GM23338 (cell line): ENCODE data around the gene S100P. TPM values are rescaled to one million over a fixed set of nuclear protein-coding genes. Genes with fewer than 3 reads are reported as not detected.

ENCODE experiments used
- ATAC-seq: fragments of 200-7000 bp; cut with Tn5 transposase; 3 replicates; pipeline ENCODE4 v1.9.1; 2020
- DNase-seq: peaks from one replicate; pipeline ENCODE4 v3.0.0-alpha.2; 2015; ENCODE audit warnings: low spot score
- H2AFZ ChIP-seq: fragments of 200-600 bp; sonication (generic); 2 replicates; pipeline ENCODE4 v1.8.0; 2016; ENCODE audit warnings: antibody characterized with exemption, mild to moderate bottlenecking, moderate library complexity
- H3F3A ChIP-seq: fragments of 200-600 bp; sonication (generic); replicated peaks from 2 replicates; pipeline ENCODE4 v1.8.0; 2017; ENCODE audit warnings: antibody characterized with exemption, mixed run types, low read depth
- H3K27ac ChIP-seq: fragments of 200-600 bp; sonication (generic); 2 replicates; pipeline ENCODE4 v1.6.1; 2016; ENCODE audit warnings: low read depth
- H3K27me3 ChIP-seq: fragments of 200-600 bp; sonication (generic); 2 replicates; pipeline ENCODE4 v1.8.0; 2016; ENCODE audit warnings: mild to moderate bottlenecking, mixed run types, moderate library complexity; ENCODE audit not compliant: insufficient read depth
- H3K36me3 ChIP-seq: fragments of 200-600 bp; sonication (generic); 2 replicates; pipeline ENCODE4 v1.8.0; 2016; ENCODE audit warnings: mild to moderate bottlenecking; ENCODE audit not compliant: insufficient read depth
- H3K4me1 ChIP-seq: fragments of 200-600 bp; sonication (generic); 2 replicates; pipeline ENCODE4 v1.8.0; 2016; ENCODE audit warnings: mild to moderate bottlenecking, moderate library complexity; ENCODE audit not compliant: insufficient read depth
- H3K4me2 ChIP-seq: fragments of 200-600 bp; sonication (generic); 2 replicates; pipeline ENCODE4 v1.7.1; 2017; ENCODE audit warnings: mixed run types
- H3K4me3 ChIP-seq: fragments of 200-600 bp; sonication (generic); 2 replicates; pipeline ENCODE4 v1.6.1; 2016; ENCODE audit warnings: mixed run types
- H3K79me2 ChIP-seq: fragments of 200-600 bp; sonication (generic); replicated peaks from 2 replicates; pipeline ENCODE4 v1.8.0; 2017; ENCODE audit warnings: mild to moderate bottlenecking; ENCODE audit not compliant: insufficient read depth
- H3K9me2 ChIP-seq: fragments of 200-600 bp; sonication (generic); 2 replicates; pipeline ENCODE4 v1.8.0; 2017; ENCODE audit not compliant: insufficient read depth
- H4K20me1 ChIP-seq: fragments of 200-600 bp; sonication (generic); replicated peaks from 2 replicates; pipeline ENCODE4 v1.8.0; 2017; ENCODE audit warnings: mild to moderate bottlenecking; ENCODE audit not compliant: insufficient read depth
- H3K27ac Mint-ChIP-seq: 2 replicates; pipeline ENCODE4 v1.8.0; 2020; ENCODE audit warnings: inconsistent platforms, mild to moderate bottlenecking, moderate library complexity, mixed read lengths
- H3K27me3 Mint-ChIP-seq: 3 replicates; pipeline ENCODE4 v1.8.0; 2022; ENCODE audit warnings: low read depth, mild to moderate bottlenecking, moderate library complexity, mixed read lengths, inconsistent platforms; ENCODE audit not compliant: insufficient read depth, poor library complexity
- H3K36me3 Mint-ChIP-seq: 3 replicates; pipeline ENCODE4 v1.8.0; 2021; ENCODE audit warnings: low read depth, mild to moderate bottlenecking, inconsistent platforms, moderate library complexity, mixed read lengths
- H3K4me1 Mint-ChIP-seq: 3 replicates; pipeline ENCODE4 v1.8.0; 2020; ENCODE audit warnings: mild to moderate bottlenecking, inconsistent platforms, mixed read lengths
- H3K4me3 Mint-ChIP-seq: 3 replicates; pipeline ENCODE4 v1.8.0; 2021; ENCODE audit warnings: moderate library complexity, mild to moderate bottlenecking, inconsistent platforms, mixed read lengths
- H3K9me3 Mint-ChIP-seq: 3 replicates; pipeline ENCODE4 v1.8.0; 2020; ENCODE audit warnings: moderate library complexity, mild to moderate bottlenecking, inconsistent platforms, mixed read lengths
- CREB1 ChIP-seq: fragments of 250-450 bp; sonication (Bioruptor Pico); IDR thresholded peaks from 2 replicates; pipeline ENCODE4 v1.5.0; 2020; ENCODE audit warnings: low read depth, mild to moderate bottlenecking, moderate library complexity
- CTCF ChIP-seq, 2 experiments: fragments of 200-600 bp in 1 of 2; sonication (generic) in 1 of 2; conservative IDR thresholded peaks; 2 replicates each; pipeline versions ENCODE4 v1.5.1 to v1.6.1; 2016 to 2017; ENCODE audit warnings: antibody characterized with exemption in 2 of 2, low read depth in 2 of 2, mild to moderate bottlenecking in 2 of 2, moderate library complexity in 1 of 2
- ETS1 ChIP-seq: IDR thresholded peaks from 2 replicates; pipeline ENCODE4 v1.6.1; 2016; ENCODE audit warnings: antibody characterized with exemption
- EZH2 ChIP-seq: fragments of 200-600 bp; sonication (generic); IDR thresholded peaks from one replicate; pipeline ENCODE4 v1.8.0; 2017; ENCODE audit warnings: antibody characterized with exemption, mild to moderate bottlenecking, low read depth; ENCODE audit not compliant: unreplicated experiment
- EZH2phosphoT487 ChIP-seq: fragments of 200-600 bp; sonication (generic); IDR thresholded peaks from one replicate; pipeline ENCODE4 v1.8.1; 2018; ENCODE audit warnings: antibody characterized with exemption; ENCODE audit not compliant: unreplicated experiment
- JUNB ChIP-seq: IDR thresholded peaks from one replicate; pipeline ENCODE4 v1.6.1; 2016; ENCODE audit warnings: antibody characterized with exemption; ENCODE audit not compliant: unreplicated experiment
- POLR2AphosphoS5 ChIP-seq: IDR thresholded peaks from 2 replicates; pipeline ENCODE4 v1.6.1; 2016; ENCODE audit warnings: antibody characterized with exemption, low read depth
- STAT1 ChIP-seq: IDR thresholded peaks from one replicate; pipeline ENCODE4 v1.6.1; 2016; ENCODE audit warnings: antibody characterized with exemption; ENCODE audit not compliant: unreplicated experiment
- ZNF114 ChIP-seq: fragments of 250-450 bp; sonication (Bioruptor Pico); IDR thresholded peaks from 2 replicates; pipeline ENCODE4 v1.5.0; 2020; ENCODE audit warnings: mild to moderate bottlenecking, moderate library complexity
- ZNF462 ChIP-seq: fragments of 250-450 bp; sonication (Bioruptor Pico); IDR thresholded peaks from 2 replicates; pipeline ENCODE4 v1.5.0; 2020; ENCODE audit warnings: mild to moderate bottlenecking, moderate library complexity
- polyA plus RNA-seq: library from polyadenylated mRNA; unstranded; fragments of >200 nt; fragmentation: Nextera tagmentation; extraction: Ambion mirVana; gene quantifications from 2 replicates; pipeline ENCODE4 v1.2.1, GENCODE V29; 2016
- total RNA-seq: library from RNA; depleted of rRNA; stranded (reverse); fragments of >200 nt; shearing (Covaris generic); gene quantifications from 2 replicates; pipeline ENCODE4 v1.2.3, GENCODE V29; 2014

The S100P gene
- total and polyA plus RNA-seq, 2 experiments from 2014 or later: 0.32 TPM; not detected in 1

- Histone ChIP-seq H3K27ac (no peak overlapping the region), H2AFZ (peak overlapping the region; percentile 81), H3F3A (peaks cover 9% of the 10 kb centered on the region), H3K9me2 (no peaks in the 10 kb centered on the region), H3K79me2 (no peaks in the 10 kb centered on the region), H3K4me3 (no peak overlapping the region), H3K27me3 (no peaks in the 10 kb centered on the region), H4K20me1 (no peaks in the 10 kb centered on the region), H3K4me1 (no peaks in the 10 kb centered on the region; the same call in 1 of the 2 replicates), H3K4me2 (peak overlapping the region; percentile 65; the same call in 1 of the 2 replicates), H3K36me3 (no peaks in the 10 kb centered on the region)
- Mint-ChIP-seq H3K36me3 (no peaks in the 10 kb centered on the region), H3K4me3 (no peak overlapping the region), H3K4me1 (peaks cover 17% of the 10 kb centered on the region), H3K27ac (no peak overlapping the region), H3K9me3 (no peaks in the 10 kb centered on the region), H3K27me3 (peaks cover 11% of the 10 kb centered on the region)
- DNase-seq: no peak
- no peak for TF ChIP-seq ETS1
- peak in 1 of 2 experiments; percentile 23; a peak in 2 of 4 replicates for TF ChIP-seq CTCF (conservative IDR thresholded peaks at IDR 0.05; ENCODE audit: low read depth in 2 of 2)
- no peak for TF ChIP-seq EZH2phosphoT487
- ATAC-seq: no peak
Measured at GRCh38 chr4:6728320-6729029, 34.8 kb downstream of the S100P start.

- Mint-ChIP-seq H3K4me1 (peaks cover 17% of the 10 kb centered on the region), H3K9me3 (no peaks in the 10 kb centered on the region), H3K27ac (no peak overlapping the region), H3K27me3 (peaks cover 5% of the 10 kb centered on the region), H3K36me3 (no peaks in the 10 kb centered on the region), H3K4me3 (no peak overlapping the region)
- H3K9me2 ChIP-seq: no peaks in the 10 kb centered on the region
- no peak for ATAC-seq
- peak overlapping the region; percentile 83 for H2AFZ ChIP-seq
- H3K36me3 ChIP-seq: no peaks in the 10 kb centered on the region
- no peak overlapping the region for H3K4me2 ChIP-seq
- no peaks in the 10 kb centered on the region for H3K79me2 ChIP-seq
- no peaks in the 10 kb centered on the region; the same call in 1 of the 2 replicates for H3K4me1 ChIP-seq
- H4K20me1 ChIP-seq: no peaks in the 10 kb centered on the region
- peaks cover 5% of the 10 kb centered on the region for H3F3A ChIP-seq
- DNase-seq: peak; percentile 29
- H3K4me3 ChIP-seq: no peak overlapping the region
- no peak overlapping the region for H3K27ac ChIP-seq
- H3K27me3 ChIP-seq: no peaks in the 10 kb centered on the region
- TF ChIP-seq EZH2phosphoT487 (no peak), ZNF462 (CRISPR knock-in tag) (no peak), ZNF114 (CRISPR knock-in tag) (no peak), EZH2 (no peak), POLR2AphosphoS5 (no peak), JUNB (no peak), STAT1 (no peak), CREB1 (CRISPR knock-in tag) (no peak)
Measured at GRCh38 chr4:6730603-6731317, 37.1 kb downstream of the S100P start.
